ENCODE measurements around the gene SACM1L. TPM values are rescaled to one million over a fixed set of nuclear protein-coding genes. Genes with fewer than 3 reads are reported as not detected.

SACM1L gene
- total and polyA plus RNA-seq, 4 donors, result 12.2 to 35.5 (median 20.5) TPM

- Histone ChIP-seq H3K27ac (ENCODE audit: low read depth in 1 of 2, low read length in 2 of 2) (no peak overlapping the region), H3K4me1 (ENCODE audit: control insufficient read depth in 4 of 4, insufficient read depth in 4 of 4, low read length in 3 of 4) (peaks cover 0 to 14% (median 8%) of the 10 kb centered on the region in 4 donors), H3K9ac (ENCODE audit: low read depth in 1 of 2, low read length in 2 of 2) (no peak overlapping the region), H3K27me3 (ENCODE audit: control insufficient read depth in 4 of 4, insufficient read depth in 4 of 4, low read length in 3 of 4) (no peaks in the 10 kb centered on the region), H3K9me3 (ENCODE audit: control insufficient read depth in 4 of 4, low read length in 3 of 4) (no peaks in the 10 kb centered on the region), H3K36me3 (ENCODE audit: control insufficient read depth in 4 of 4, insufficient read depth in 3 of 4, low read depth in 1 of 4, low read length in 3 of 4) (no peaks in the 10 kb centered on the region), H3K4me3 (ENCODE audit: low read depth in 1 of 3, low read length in 3 of 3) (no peak overlapping the region)
- TF ChIP-seq HNF4G (IDR thresholded peaks at IDR 0.05), result no peak
- 87% methylated on average over 16 of the region's 16 CpGs for WGBS
- DNase-seq (ENCODE audit: low spot score), result no peak
Observed at GRCh38 chr3:45758871-45759270, 69.7 kb downstream of the SACM1L start.

- Histone ChIP-seq H3K27ac (ENCODE audit: low read depth in 1 of 2, low read length in 2 of 2) (no peak overlapping the region), H3K4me1 (ENCODE audit: control insufficient read depth in 4 of 4, insufficient read depth in 4 of 4, low read length in 3 of 4) (peaks cover 0 to 14% (median 8%) of the 10 kb centered on the region in 4 donors), H3K4me3 (ENCODE audit: low read depth in 1 of 3, low read length in 3 of 3) (no peak overlapping the region), H3K9me3 (ENCODE audit: control insufficient read depth in 4 of 4, low read length in 3 of 4) (no peaks in the 10 kb centered on the region), H3K27me3 (ENCODE audit: control insufficient read depth in 4 of 4, insufficient read depth in 4 of 4, low read length in 3 of 4) (no peaks in the 10 kb centered on the region), H3K9ac (ENCODE audit: low read depth in 1 of 2, low read length in 2 of 2) (no peak overlapping the region), H3K36me3 (ENCODE audit: control insufficient read depth in 4 of 4, insufficient read depth in 3 of 4, low read depth in 1 of 4, low read length in 3 of 4) (no peaks in the 10 kb centered on the region)
- WGBS, result 89% methylated on average over 12 of the region's 12 CpGs
- DNase-seq (ENCODE audit: low spot score), result peak; percentile 10
- TF ChIP-seq SP1 (IDR thresholded peaks at IDR 0.05) (no peak), HNF4A (conservative IDR thresholded peaks at IDR 0.05) (no peak), MAX (IDR thresholded peaks at IDR 0.05) (no peak), NR2F2 (IDR thresholded peaks at IDR 0.05) (no peak), ZBTB33 (IDR thresholded peaks at IDR 0.05) (no peak), HNF4G (IDR thresholded peaks at IDR 0.05) (no peak), RAD21 (IDR thresholded peaks at IDR 0.05) (no peak), FOXA2 (IDR thresholded peaks at IDR 0.05) (no peak), RXRA (IDR thresholded peaks at IDR 0.05) (no peak), JUND (IDR thresholded peaks at IDR 0.05) (no peak), FOXA1 (IDR thresholded peaks at IDR 0.05) (no peak), YY1 (IDR thresholded peaks at IDR 0.05) (no peak), GABPA (IDR thresholded peaks at IDR 0.05 in 1 of 2, conservative IDR thresholded peaks at IDR 0.05 in 1 of 2) (no peak)
Observed at GRCh38 chr3:45759851-45760250, 70.7 kb downstream of the SACM1L start.

GRCh38 chr3:45760878-45761711 lies 71.9 kb downstream of the SACM1L start:
- H3K27ac ChIP-seq (ENCODE audit: low read depth in 1 of 2, low read length in 2 of 2), result no peak overlapping the region
- WGBS, result 37% methylated on average over 14 of the region's 14 CpGs
- H3K4me1 ChIP-seq (ENCODE audit: control insufficient read depth in 4 of 4, insufficient read depth in 4 of 4, low read length in 3 of 4), result peaks cover 0 to 14% (median 8%) of the 10 kb centered on the region in 4 donors
- no peaks in the 10 kb centered on the region for H3K27me3 ChIP-seq (ENCODE audit: control insufficient read depth in 4 of 4, insufficient read depth in 4 of 4, low read length in 3 of 4)
- no peak overlapping the region for H3K9ac ChIP-seq (ENCODE audit: low read depth in 1 of 2, low read length in 2 of 2)
- no peaks in the 10 kb centered on the region for H3K36me3 ChIP-seq (ENCODE audit: control insufficient read depth in 4 of 4, insufficient read depth in 3 of 4, low read depth in 1 of 4, low read length in 3 of 4)
- peak; percentile 50 for DNase-seq (ENCODE audit: low spot score)
- no peaks in the 10 kb centered on the region for H3K9me3 ChIP-seq (ENCODE audit: control insufficient read depth in 4 of 4, low read length in 3 of 4)
- TF ChIP-seq RAD21 (IDR thresholded peaks at IDR 0.05), result peak; percentile 92 to 93
- no peak for TF ChIP-seq MAX (IDR thresholded peaks at IDR 0.05)
- TF ChIP-seq CTCF (IDR thresholded peaks at IDR 0.05; ENCODE audit: low read depth, low read length, missing input control), result peak; percentile 86
- no peak for TF ChIP-seq FOXA2 (IDR thresholded peaks at IDR 0.05)
- no peak overlapping the region for H3K4me3 ChIP-seq (ENCODE audit: low read depth in 1 of 3, low read length in 3 of 3)

All from liver (tissue), 9 donors.